Cortex of kidney (tissue), 1 donor: ENCODE measurements around the gene NCLN.
"Not testable (repeated sequence)": the region's sequence is repeated elsewhere in the genome, so short reads cannot be mapped to it uniquely, and the experiment has no call there.

Source experiments
- DNase-seq: peaks from one replicate; lab custom pipeline; 2025; lab: John Stamatoyannopoulos, UW

NCLN gene

GRCh38 chr19:3225169-3225485 lies 39.4 kb downstream of the NCLN start:
- DNase-seq: no peak

GRCh38 chr19:3225677-3226093 lies 40.0 kb downstream of the NCLN start:
- DNase-seq: no peak

GRCh38 chr19:3227054-3227626 lies 41.4 kb downstream of the NCLN start:
- DNase-seq: no peak

GRCh38 chr19:3229346-3229743 lies 43.6 kb downstream of the NCLN start:
- no peak for DNase-seq

GRCh38 chr19:3229888-3230496 lies 44.3 kb downstream of the NCLN start:
- DNase-seq: no peak

- DNase-seq: no peak
Measured at GRCh38 chr19:3231288-3231687, 45.6 kb downstream of the NCLN start.

- DNase-seq: no peak
Measured at GRCh38 chr19:3233116-3233515, 47.4 kb downstream of the NCLN start.

GRCh38 chr19:3233831-3234230 lies 48.1 kb downstream of the NCLN start:
- no peak for DNase-seq

- no peak for DNase-seq
Measured at GRCh38 chr19:3234800-3235199, 49.1 kb downstream of the NCLN start.

- not testable (repeated sequence) for DNase-seq
Measured at GRCh38 chr19:3235604-3236003, 49.9 kb downstream of the NCLN start.

GRCh38 chr19:3236272-3236671 lies 50.5 kb downstream of the NCLN start:
- DNase-seq: no peak

GRCh38 chr19:3238066-3238561 lies 52.4 kb downstream of the NCLN start:
- no peak for DNase-seq

GRCh38 chr19:3239367-3239766 lies 53.6 kb downstream of the NCLN start:
- DNase-seq: no peak

GRCh38 chr19:3243819-3244700 lies 58.3 kb downstream of the NCLN start:
- no peak for DNase-seq

GRCh38 chr19:3245050-3245449 lies 59.3 kb downstream of the NCLN start:
- DNase-seq: no peak

GRCh38 chr19:3248728-3249326 lies 63.1 kb downstream of the NCLN start:
- DNase-seq: no peak

- DNase-seq: no peak
Measured at GRCh38 chr19:3249408-3249807, 63.7 kb downstream of the NCLN start.

GRCh38 chr19:3250675-3251074 lies 64.9 kb downstream of the NCLN start:
- no peak for DNase-seq

GRCh38 chr19:3251229-3251628 lies 65.5 kb downstream of the NCLN start:
- no peak for DNase-seq

- no peak for DNase-seq
Measured at GRCh38 chr19:3252650-3253049, 66.9 kb downstream of the NCLN start.

GRCh38 chr19:3253270-3253669 lies 67.5 kb downstream of the NCLN start:
- DNase-seq: no peak

- DNase-seq: no peak
Measured at GRCh38 chr19:3254520-3254919, 68.8 kb downstream of the NCLN start.

GRCh38 chr19:3257071-3257470 lies 71.3 kb downstream of the NCLN start:
- no peak for DNase-seq
